ENCODE data around the gene ATP11C.

Gene ATP11C

DNA sequence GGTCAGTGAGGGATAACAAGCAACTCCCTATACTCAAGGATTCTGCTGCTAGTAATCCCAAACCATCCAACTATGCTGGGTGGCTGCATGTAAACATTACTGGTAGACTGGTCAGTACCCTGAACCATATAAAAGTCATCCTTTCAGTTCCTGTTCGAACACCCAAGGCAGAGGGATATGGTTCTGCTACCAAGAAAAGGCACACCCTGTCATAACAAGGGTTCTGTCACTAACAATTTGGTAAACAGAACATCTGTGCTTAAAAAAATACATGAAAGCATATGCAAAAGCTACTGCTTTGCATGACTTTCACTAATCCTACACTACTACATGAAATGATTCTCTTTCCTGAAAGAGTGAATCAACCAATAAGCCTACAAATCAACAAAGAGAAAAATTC, 148.0 kb downstream of the ATP11C start:
- no peak overlapping the region for H3K4me3 Mint-ChIP-seq
- no peaks in the 10 kb centered on the region for H3K4me1 Mint-ChIP-seq (ENCODE audit: low read depth)
- DNase-seq (ENCODE audit: low spot score), result no peak
- no peaks in the 10 kb centered on the region for H3K9me3 Mint-ChIP-seq
- H3K27ac Mint-ChIP-seq, result no peak overlapping the region
- peaks cover 22% of the 10 kb centered on the region for H3K36me3 Mint-ChIP-seq (ENCODE audit: low read depth)
- H3K27me3 Mint-ChIP-seq (ENCODE audit: low read depth), result no peaks in the 10 kb centered on the region

DNA sequence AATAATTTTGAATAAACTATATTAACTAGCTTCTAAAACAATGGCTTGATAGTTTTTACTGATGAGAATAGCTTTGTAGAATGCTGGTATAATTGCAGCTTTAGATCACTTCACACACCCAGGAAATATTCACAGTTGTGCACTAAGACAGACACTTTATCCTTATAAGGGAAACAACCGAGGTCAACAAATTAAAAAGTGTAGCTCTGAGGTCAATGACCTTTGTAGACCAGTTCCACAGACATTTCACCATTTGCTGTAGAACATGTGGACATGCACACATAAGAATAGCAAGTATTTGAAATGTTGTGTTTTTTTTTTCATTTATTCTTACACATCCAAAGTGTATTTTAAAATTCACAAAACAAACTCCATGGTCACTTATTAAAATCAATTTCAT, 148.9 kb downstream of the ATP11C start:
- no peak for DNase-seq (ENCODE audit: low spot score)
- Mint-ChIP-seq H3K4me1 (ENCODE audit: low read depth) (no peaks in the 10 kb centered on the region), H3K27me3 (ENCODE audit: low read depth) (no peaks in the 10 kb centered on the region), H3K27ac (no peak overlapping the region), H3K9me3 (no peaks in the 10 kb centered on the region), H3K4me3 (no peak overlapping the region), H3K36me3 (ENCODE audit: low read depth) (peaks cover 31% of the 10 kb centered on the region)

DNA sequence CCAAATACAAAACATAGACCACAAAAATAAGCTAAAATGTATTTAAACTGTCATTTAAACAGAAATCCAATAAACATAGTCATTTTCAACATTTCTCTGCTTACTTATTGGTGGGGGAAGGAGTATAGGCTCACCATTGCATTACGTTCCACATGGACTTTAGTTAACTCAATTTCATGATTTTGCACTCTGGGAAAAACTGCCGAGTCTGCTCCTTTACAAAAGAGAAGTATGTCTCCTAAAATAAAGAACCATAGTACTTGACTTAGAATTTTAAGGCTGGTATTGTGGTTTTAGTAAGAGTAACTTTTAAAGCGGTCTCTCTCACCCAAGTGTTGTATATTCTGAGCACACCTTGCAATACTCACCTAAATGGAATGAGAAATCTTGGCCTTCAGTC, 149.8 kb downstream of the ATP11C start:
- no peak for DNase-seq (ENCODE audit: low spot score)
- Mint-ChIP-seq H3K9me3 (no peaks in the 10 kb centered on the region), H3K4me1 (ENCODE audit: low read depth) (no peaks in the 10 kb centered on the region), H3K27me3 (ENCODE audit: low read depth) (no peaks in the 10 kb centered on the region), H3K27ac (no peak overlapping the region), H3K4me3 (no peak overlapping the region), H3K36me3 (ENCODE audit: low read depth) (peaks cover 27% of the 10 kb centered on the region)

DNA sequence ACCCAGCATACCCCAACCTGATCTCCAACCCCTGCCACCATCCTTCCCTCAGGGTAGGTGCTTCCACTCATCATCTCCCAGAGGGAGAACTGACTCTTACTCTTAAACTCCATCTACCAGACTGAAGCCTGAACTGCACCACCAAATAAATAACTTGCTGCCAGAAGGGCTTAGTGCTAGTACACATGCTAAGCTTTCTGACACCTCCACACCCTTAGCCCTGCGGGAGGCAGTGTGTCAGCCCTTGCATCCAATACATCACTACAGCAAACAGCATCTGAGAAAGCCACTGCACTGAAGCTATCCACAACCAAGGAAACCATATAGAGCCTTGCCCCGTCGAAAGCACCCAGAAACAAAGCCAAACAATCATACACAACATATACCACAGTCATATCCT, 156.3 kb downstream of the ATP11C start:
- Mint-ChIP-seq H3K9me3 (peaks cover 12% of the 10 kb centered on the region), H3K27ac (no peak overlapping the region), H3K4me3 (no peak overlapping the region), H3K36me3 (ENCODE audit: low read depth) (peaks cover 46% of the 10 kb centered on the region), H3K4me1 (ENCODE audit: low read depth) (peaks cover 2% of the 10 kb centered on the region), H3K27me3 (ENCODE audit: low read depth) (no peaks in the 10 kb centered on the region)
- no peak for DNase-seq (ENCODE audit: low spot score)

GRCh38 chrX:139770366-139770765, 162.5 kb downstream of the ATP11C start:
- Mint-ChIP-seq H3K9me3 (peaks cover 12% of the 10 kb centered on the region), H3K27ac (no peak overlapping the region), H3K4me3 (no peak overlapping the region), H3K27me3 (ENCODE audit: low read depth) (no peaks in the 10 kb centered on the region), H3K36me3 (ENCODE audit: low read depth) (peaks cover 42% of the 10 kb centered on the region), H3K4me1 (ENCODE audit: low read depth) (peaks cover 2% of the 10 kb centered on the region)
- no peak for DNase-seq (ENCODE audit: low spot score)

- DNase-seq (ENCODE audit: low spot score), result peak; percentile 22
- H3K36me3 Mint-ChIP-seq (ENCODE audit: low read depth), result peaks cover 14% of the 10 kb centered on the region
- no peak overlapping the region for H3K27ac Mint-ChIP-seq
- no peaks in the 10 kb centered on the region for H3K27me3 Mint-ChIP-seq (ENCODE audit: low read depth)
- H3K4me1 Mint-ChIP-seq (ENCODE audit: low read depth), result no peaks in the 10 kb centered on the region
- H3K4me3 Mint-ChIP-seq, result no peak overlapping the region
- H3K9me3 Mint-ChIP-seq, result no peaks in the 10 kb centered on the region
These were observed 166.3 kb downstream of the ATP11C start for GRCh38 chrX:139766545-139766983.

GRCh38 chrX:139762400-139763183, 170.3 kb downstream of the ATP11C start:
- no peaks in the 10 kb centered on the region for H3K9me3 Mint-ChIP-seq
- no peaks in the 10 kb centered on the region for H3K36me3 Mint-ChIP-seq (ENCODE audit: low read depth)
- no peak for DNase-seq (ENCODE audit: low spot score)
- no peaks in the 10 kb centered on the region for H3K27me3 Mint-ChIP-seq (ENCODE audit: low read depth)
- H3K4me1 Mint-ChIP-seq (ENCODE audit: low read depth), result peaks cover 12% of the 10 kb centered on the region
- no peak overlapping the region for H3K4me3 Mint-ChIP-seq
- H3K27ac Mint-ChIP-seq, result no peak overlapping the region

- Mint-ChIP-seq H3K9me3 (peaks cover 6% of the 10 kb centered on the region), H3K36me3 (ENCODE audit: low read depth) (peaks cover 17% of the 10 kb centered on the region), H3K4me1 (ENCODE audit: low read depth) (peaks cover 12% of the 10 kb centered on the region), H3K27me3 (ENCODE audit: low read depth) (no peaks in the 10 kb centered on the region), H3K4me3 (no peak overlapping the region), H3K27ac (no peak overlapping the region)
- DNase-seq (ENCODE audit: low spot score), result no peak
These were observed 173.2 kb downstream of the ATP11C start for GRCh38 chrX:139759637-139760036.

- no peak overlapping the region for H3K4me3 Mint-ChIP-seq
- DNase-seq (ENCODE audit: low spot score), result no peak
- no peak overlapping the region for H3K27ac Mint-ChIP-seq
- peaks cover 14% of the 10 kb centered on the region for H3K9me3 Mint-ChIP-seq
- H3K27me3 Mint-ChIP-seq (ENCODE audit: low read depth), result no peaks in the 10 kb centered on the region
- H3K36me3 Mint-ChIP-seq (ENCODE audit: low read depth), result peaks cover 26% of the 10 kb centered on the region
- peaks cover 12% of the 10 kb centered on the region for H3K4me1 Mint-ChIP-seq (ENCODE audit: low read depth)
These were observed 174.0 kb downstream of the ATP11C start for GRCh38 chrX:139758809-139759208.

- Mint-ChIP-seq H3K27ac (no peak overlapping the region), H3K4me3 (no peak overlapping the region), H3K4me1 (ENCODE audit: low read depth) (peaks cover 12% of the 10 kb centered on the region), H3K9me3 (peaks cover 18% of the 10 kb centered on the region), H3K36me3 (ENCODE audit: low read depth) (peaks cover 28% of the 10 kb centered on the region), H3K27me3 (ENCODE audit: low read depth) (no peaks in the 10 kb centered on the region)
- DNase-seq (ENCODE audit: low spot score), result no peak
These were observed 174.6 kb downstream of the ATP11C start for GRCh38 chrX:139758250-139758649.

DNA sequence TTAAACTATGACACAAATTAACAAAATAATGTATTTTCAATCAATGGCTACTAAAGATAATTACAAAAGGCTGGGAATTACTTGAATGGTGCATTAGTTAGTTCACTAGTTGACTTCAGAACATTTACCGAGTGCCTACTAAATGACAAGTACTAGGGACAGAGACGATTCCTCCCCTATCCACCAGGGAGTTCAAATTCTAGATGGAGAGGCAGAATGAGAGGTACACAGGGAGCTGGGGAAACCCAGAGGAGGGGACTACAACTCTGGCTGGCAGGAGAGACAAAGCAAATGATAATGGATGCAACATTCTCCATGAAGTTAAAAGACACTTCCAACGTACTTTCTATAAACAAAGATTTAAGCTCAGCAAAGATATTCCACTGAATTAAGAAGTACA, 181.8 kb downstream of the ATP11C start:
- no peak for DNase-seq (ENCODE audit: low spot score)
- H3K9me3 Mint-ChIP-seq, result peaks cover 18% of the 10 kb centered on the region
- H3K4me1 Mint-ChIP-seq (ENCODE audit: low read depth), result peaks cover 4% of the 10 kb centered on the region
- no peaks in the 10 kb centered on the region for H3K27me3 Mint-ChIP-seq (ENCODE audit: low read depth)
- H3K4me3 Mint-ChIP-seq, result no peak overlapping the region
- peaks cover 34% of the 10 kb centered on the region for H3K36me3 Mint-ChIP-seq (ENCODE audit: low read depth)
- no peak overlapping the region for H3K27ac Mint-ChIP-seq

- Mint-ChIP-seq H3K27me3 (ENCODE audit: low read depth) (no peaks in the 10 kb centered on the region), H3K4me3 (no peak overlapping the region), H3K9me3 (peaks cover 18% of the 10 kb centered on the region), H3K4me1 (ENCODE audit: low read depth) (peaks cover 4% of the 10 kb centered on the region), H3K27ac (no peak overlapping the region), H3K36me3 (ENCODE audit: low read depth) (peaks cover 30% of the 10 kb centered on the region)
- no peak for DNase-seq (ENCODE audit: low spot score)
These were observed 182.5 kb downstream of the ATP11C start for GRCh38 chrX:139750390-139750789.

DNA sequence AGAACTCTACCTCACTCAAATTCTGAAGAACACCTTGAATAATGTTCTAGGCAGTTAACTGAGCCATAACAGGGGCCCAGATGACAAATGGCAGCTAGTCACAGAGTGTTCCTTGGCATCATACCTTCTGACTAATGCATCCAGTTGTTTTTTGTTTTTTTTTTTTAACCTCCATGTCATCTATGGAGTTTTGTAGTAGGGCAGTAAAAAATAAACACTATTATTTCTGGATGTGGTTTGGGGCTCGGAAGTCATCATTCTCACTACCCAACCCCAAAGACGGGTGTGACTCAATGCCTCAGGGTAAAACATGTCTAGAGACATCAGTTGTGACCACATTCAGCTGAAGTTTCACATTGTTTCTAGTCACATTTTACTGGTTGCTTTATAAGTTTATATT, 193.7 kb downstream of the ATP11C start:
- Mint-ChIP-seq H3K9me3 (no peaks in the 10 kb centered on the region), H3K4me1 (ENCODE audit: low read depth) (peaks cover 24% of the 10 kb centered on the region), H3K27ac (peak overlapping the region; percentile 84), H3K27me3 (ENCODE audit: low read depth) (no peaks in the 10 kb centered on the region), H3K4me3 (peak overlapping the region; percentile 54), H3K36me3 (ENCODE audit: low read depth) (peaks cover 22% of the 10 kb centered on the region)
- peak; percentile 52 for DNase-seq (ENCODE audit: low spot score)

DNA sequence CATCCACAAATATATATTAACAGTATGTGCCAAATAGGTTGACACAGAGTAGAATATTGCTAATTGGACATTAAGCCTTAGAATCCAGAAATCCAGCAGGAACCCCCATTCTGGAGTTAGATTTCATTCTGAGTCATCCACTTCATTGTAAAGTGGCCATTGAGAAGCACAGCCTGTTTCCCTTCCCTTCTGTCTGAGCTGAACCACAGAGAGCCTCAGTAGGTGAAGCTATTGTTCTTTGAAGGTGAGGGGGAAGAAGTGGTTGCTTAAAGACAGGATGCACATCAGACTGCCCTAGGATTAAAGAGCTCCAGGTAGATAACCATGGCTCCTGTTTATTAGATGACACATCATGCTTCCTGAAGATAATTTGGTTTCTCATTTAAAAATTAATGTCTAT, 194.3 kb downstream of the ATP11C start:
- Mint-ChIP-seq H3K36me3 (ENCODE audit: low read depth) (peaks cover 22% of the 10 kb centered on the region), H3K9me3 (no peaks in the 10 kb centered on the region), H3K27ac (peak overlapping the region; percentile 84), H3K27me3 (ENCODE audit: low read depth) (no peaks in the 10 kb centered on the region), H3K4me3 (peak overlapping the region; percentile 54), H3K4me1 (ENCODE audit: low read depth) (peaks cover 24% of the 10 kb centered on the region)
- no peak for DNase-seq (ENCODE audit: low spot score)

DNA sequence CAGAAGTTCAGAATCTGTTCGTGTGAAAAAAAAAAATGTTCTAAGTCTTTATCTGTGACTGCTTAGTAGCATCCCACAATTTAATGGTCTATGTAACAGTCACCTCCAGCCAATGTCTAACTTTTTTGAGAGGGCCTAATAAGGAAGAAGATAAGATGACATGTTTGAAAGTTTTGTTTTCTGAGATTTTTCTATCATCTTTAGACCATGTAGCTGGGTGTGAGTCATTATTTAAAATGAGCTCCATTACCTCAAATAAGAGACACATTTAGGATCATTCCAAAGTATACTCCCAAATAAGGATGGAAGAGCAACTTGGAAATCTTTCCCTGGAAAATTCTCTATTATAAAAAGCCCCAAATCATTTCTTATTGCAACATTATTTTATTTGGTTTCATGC, 196.7 kb downstream of the ATP11C start:
- Mint-ChIP-seq H3K4me3 (no peak overlapping the region), H3K4me1 (ENCODE audit: low read depth) (peaks cover 22% of the 10 kb centered on the region), H3K27me3 (ENCODE audit: low read depth) (no peaks in the 10 kb centered on the region), H3K9me3 (no peaks in the 10 kb centered on the region), H3K36me3 (ENCODE audit: low read depth) (peaks cover 19% of the 10 kb centered on the region), H3K27ac (no peak overlapping the region)
- no peak for DNase-seq (ENCODE audit: low spot score)

Measured in T-helper 2 cell treated with Interferon-gamma antibody and Interleukin-4, amounts not matched to agents 5 μg/mL and 100 μg/mL, for 36 hours (primary cell).